GM21381 (cell line): ENCODE measurements around the gene PLBD1.

Experiments
- ATAC-seq: cut with Tn5 transposase; IDR thresholded peaks from one replicate; pipeline ENCODE4 v1.9.1; 2021; ENCODE audit warnings: mild to moderate bottlenecking, moderate library complexity; ENCODE audit not compliant: unreplicated experiment

Gene PLBD1

DNA sequence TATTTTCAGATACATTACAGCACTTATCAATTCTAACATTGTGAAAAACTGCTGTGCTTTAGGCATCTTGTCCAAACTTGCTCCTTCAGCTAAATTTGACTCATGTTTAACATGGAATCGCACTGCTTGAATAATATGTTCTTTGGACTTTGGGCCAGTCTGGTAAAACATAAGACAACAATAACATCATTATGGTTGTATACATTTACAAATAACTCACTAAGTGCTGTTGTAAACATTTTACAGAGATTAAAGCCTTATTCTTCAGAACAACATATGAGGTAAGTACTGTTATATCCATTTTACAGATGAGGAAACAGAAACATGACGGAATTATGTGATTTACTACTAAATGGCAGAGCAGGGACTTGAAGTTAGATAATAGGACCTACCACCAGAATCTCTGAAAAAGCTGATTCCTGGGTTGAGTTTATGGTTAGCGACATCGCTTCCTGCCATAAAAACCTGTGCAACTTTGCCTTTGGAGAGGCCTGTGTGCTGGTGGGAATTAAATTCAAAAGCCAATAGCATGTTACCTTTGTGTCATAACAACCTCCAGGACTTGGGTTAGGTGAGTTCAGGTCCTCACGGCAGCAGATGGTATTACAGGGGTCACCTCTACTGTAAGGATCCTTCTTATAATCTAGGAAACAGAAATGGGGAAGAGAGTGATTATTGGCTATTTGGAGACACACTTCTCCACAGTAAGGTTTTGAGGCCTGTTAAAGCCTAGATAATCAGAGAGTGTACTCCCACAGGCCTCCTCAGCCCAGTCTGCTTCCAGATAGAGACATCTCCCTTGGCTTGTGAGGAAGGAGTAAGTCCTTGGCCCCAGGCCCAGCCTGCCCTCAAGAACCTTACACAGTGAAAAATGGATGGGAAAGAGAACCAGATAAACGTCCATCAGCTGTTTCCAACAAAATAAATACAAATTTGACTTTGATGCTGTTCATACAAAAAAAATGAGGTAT lies 61.8 kb downstream of the PLBD1 start:
- no peak for ATAC-seq

GRCh38 chr12:14495326-14495725 lies 72.4 kb downstream of the PLBD1 start:
- ATAC-seq, result no peak

DNA sequence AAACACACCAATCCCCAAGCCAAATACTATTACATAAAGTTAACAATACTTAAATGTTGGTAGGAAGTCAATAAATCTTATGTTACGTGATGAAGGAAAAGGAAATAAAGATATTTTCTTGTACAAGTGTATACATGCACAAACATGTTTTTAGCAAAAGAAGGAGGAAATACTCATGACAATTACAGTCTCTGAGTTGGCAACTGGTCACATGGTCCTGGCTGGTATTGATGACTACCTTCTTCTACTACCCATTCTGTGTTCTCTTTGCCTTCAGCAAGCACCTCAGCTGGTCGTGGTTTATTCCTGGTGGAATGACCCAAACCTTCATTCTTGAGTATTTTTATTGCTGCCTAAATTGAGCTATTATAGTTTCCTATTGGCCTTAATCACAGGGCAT lies 84.8 kb downstream of the PLBD1 start:
- ATAC-seq, result no peak

DNA sequence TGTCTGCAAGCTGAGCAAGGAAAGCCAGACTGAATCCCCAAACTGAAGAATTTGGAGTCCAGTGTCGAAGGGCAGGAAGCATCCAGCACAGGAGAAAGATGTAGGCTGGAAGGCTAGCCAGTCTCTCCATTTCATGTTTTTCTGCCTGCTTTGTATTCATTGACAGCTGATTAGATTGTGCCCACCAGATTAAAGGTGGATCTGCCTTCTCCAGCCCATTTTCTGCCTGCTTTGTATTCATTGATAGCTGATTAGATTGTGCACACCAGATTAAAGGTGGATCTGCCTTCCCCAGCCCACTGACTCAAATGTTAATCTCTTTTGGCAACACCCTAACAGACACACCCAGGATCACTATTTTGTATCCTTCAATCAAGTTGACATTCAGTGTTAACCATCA lies 85.3 kb downstream of the PLBD1 start:
- ATAC-seq, result no peak

GRCh38 chr12:14481201-14481600 lies 86.5 kb downstream of the PLBD1 start:
- no peak for ATAC-seq

DNA sequence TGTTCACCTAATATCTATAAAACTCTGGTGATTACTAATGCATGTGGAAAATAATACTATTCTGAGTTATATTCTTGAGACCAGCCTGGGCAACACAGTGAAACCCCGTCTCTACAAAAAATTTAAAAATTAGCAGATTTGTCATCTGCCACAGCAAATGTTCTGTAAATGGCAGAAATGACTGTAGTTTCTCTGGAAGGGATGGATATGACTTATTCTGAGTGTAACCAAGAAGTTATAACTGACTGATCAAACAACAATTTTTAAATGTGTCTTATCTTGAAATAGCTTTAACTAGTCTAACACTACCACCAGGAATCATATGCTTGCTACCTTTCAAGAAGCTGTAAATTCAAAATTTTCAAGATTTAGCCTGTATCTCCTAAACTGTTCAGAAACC lies 88.7 kb downstream of the PLBD1 start:
- no peak for ATAC-seq

DNA sequence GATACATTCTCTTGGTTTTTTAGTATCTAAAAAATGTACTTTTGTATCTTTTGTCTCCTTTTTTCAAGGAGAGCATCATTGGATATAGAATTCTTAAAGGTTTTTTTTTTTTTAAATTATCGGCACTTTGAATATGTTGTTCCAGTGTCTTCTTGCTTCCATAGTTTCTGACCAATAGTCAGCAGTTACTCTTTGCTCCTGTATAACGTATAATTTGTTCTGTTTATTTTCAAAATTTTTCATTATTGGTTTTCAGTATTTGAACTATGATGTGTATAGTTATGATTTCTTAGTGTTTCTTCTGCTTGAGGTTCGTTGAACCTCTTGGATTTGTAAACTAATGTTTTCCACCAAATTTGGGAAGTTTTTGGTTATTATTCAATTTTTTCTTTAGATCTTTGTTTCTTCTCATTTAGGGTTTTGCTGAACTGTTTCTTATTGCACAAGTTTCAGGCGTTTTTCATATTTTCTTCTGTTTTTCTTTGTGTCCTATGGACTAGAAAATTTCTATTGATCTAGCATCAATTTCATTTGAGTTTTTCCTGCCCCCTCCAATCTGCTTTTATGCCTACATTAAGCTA lies 93.9 kb downstream of the PLBD1 start:
- ATAC-seq, result no peak

DNA sequence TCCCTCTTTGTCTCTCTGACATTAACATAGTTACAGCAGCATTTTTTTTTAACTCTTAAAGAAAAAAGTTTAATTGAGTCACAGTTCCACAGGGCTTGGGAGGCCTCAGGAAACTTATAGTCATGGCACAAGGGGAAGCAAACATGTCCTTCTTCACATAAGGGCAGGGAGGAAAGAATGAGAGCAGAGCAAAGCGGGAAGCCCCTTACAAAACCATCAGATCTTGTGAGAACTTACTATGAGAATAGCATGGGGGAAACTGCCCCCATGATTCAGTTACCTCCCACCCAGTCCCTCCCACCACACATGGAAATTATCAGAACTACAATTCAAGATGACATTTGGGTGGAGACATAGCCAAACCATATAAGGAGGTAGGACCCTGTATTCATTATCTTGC lies 96.2 kb downstream of the PLBD1 start:
- ATAC-seq, result no peak

DNA sequence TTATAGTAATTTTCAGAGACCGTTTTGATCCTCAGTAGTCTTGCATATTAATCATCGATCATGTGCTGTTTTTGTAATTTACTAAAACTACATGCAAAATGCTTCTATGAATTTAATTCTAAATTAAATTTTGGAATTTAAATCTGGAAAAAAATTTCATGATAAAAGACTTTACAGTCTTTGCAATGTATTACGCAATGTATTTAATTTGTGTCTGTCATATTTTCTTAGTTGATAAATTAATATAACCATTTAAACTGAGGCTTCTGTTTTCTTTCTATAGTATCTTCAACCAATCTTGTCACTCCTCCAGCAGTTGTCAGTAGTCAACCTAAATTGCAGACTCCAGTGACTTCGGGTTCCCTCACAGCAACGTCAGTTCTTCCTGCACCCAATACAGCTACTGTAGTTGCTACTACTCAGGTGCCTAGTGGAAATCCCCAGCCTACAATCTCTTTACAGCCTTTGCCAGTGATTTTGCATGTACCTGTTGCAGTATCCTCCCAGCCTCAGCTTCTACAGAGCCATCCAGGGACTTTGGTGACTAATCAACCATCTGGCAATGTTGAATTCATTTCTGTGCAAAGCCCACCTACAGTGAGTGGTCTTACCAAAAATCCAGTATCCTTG lies 107.4 kb downstream of the PLBD1 start:
- ATAC-seq, result no peak

- peak; percentile 70 for ATAC-seq
Measured at GRCh38 chr12:14454098-14454907, 113.4 kb downstream of the PLBD1 start.
